LNCaP clone FGC (cell line): ENCODE data around the gene PHLPP1.

Experiments used
- DNase-seq: peaks from one replicate; pipeline ENCODE4 v3.0.0-alpha.2; 2011; ENCODE audit warnings: low read depth
- H3K4me3 ChIP-seq: 2 replicates; pipeline ENCODE4 v1.5.1; 2011; ENCODE audit warnings: mild to moderate bottlenecking, low read depth, low read length, control low read depth
- TF ChIP-seq, protein P1 (sequence below): IDR thresholded peaks from 2 replicates; pipeline ENCODE4 v1.5.1; 2012; ENCODE audit warnings: mild to moderate bottlenecking; ENCODE audit not compliant: control insufficient read depth, insufficient read depth; ENCODE audit errors: extremely low read depth

PHLPP1 gene

DNA sequence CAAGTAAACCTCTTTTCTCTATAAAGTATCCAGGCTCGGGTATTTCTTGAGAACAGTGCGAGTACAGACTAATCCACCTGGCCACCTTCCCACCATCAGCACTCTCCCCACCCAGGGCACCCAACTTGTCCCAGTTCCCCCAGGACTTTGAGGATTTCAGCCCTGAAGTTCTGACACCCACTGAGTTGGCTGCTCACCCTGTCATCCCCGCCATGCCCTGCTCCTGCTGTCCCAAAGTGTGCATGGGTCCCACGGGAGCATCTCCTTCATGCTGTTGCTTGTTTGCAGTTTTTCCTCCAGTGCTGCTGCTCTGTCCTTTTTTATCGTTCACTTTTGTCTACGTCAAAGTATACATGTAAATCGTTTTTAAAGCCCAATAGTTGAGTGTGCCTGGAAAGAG lies 273.9 kb downstream of the PHLPP1 start:
- no peak overlapping the region for H3K4me3 ChIP-seq
- no peak for DNase-seq
- TF ChIP-seq, protein P1, sequence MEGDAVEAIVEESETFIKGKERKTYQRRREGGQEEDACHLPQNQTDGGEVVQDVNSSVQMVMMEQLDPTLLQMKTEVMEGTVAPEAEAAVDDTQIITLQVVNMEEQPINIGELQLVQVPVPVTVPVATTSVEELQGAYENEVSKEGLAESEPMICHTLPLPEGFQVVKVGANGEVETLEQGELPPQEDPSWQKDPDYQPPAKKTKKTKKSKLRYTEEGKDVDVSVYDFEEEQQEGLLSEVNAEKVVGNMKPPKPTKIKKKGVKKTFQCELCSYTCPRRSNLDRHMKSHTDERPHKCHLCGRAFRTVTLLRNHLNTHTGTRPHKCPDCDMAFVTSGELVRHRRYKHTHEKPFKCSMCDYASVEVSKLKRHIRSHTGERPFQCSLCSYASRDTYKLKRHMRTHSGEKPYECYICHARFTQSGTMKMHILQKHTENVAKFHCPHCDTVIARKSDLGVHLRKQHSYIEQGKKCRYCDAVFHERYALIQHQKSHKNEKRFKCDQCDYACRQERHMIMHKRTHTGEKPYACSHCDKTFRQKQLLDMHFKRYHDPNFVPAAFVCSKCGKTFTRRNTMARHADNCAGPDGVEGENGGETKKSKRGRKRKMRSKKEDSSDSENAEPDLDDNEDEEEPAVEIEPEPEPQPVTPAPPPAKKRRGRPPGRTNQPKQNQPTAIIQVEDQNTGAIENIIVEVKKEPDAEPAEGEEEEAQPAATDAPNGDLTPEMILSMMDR: no peak

DNA sequence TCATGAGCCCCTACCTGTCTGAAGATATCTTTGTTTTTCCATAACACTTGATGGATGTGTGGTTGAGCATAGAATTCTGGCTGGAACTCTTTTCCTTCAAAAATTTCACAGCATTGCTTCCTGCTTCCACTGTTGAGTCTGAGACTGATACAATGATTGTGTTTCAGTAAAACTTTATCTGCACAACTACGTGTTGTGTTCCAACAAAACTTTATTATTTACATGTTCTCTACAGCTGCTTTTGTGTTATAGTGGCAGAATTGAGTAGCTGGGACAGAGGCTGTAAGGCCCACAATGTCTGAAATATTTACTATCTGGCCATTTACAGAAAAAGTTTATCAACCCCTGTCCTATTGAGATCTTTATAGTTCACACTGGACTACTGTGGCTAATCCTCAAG lies 275.3 kb downstream of the PHLPP1 start:
- DNase-seq: no peak
- TF ChIP-seq, protein P1: no peak
- H3K4me3 ChIP-seq: no peak overlapping the region

GRCh38 chr18:62991389-62991788 lies 276.0 kb downstream of the PHLPP1 start:
- H3K4me3 ChIP-seq: no peak overlapping the region
- TF ChIP-seq, protein P1: no peak

GRCh38 chr18:62991959-62992358 lies 276.6 kb downstream of the PHLPP1 start:
- TF ChIP-seq, protein P1: no peak
- DNase-seq: no peak
- H3K4me3 ChIP-seq: no peak overlapping the region

More at GRCh38 chr18:62991389-62991788, 276.0 kb downstream of the PHLPP1 start:
- DNase-seq: no peak

DNA sequence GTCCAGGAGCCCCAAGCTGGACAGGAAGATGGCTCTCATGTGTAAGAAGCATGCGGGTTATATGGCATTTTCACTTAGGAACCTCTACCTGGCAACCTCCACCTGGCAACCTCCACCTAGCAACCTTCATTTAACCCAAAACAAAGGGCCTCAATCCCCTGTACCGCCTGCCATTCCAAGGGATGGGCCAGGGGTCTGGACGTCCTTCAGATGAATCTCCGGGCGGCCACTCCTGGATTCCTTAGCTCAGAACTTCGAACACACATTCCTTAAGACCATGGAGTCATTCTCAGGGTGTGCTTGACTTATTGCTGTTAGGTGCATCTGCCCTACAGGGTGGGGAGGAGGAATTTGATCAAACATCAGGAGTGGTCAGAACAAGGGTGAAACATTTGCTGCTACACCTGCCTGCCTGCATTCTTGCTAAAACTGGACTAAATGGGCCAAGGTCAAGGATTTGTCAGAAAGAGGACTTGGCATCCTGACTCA lies 277.6 kb downstream of the PHLPP1 start:
- no peak for DNase-seq
- TF ChIP-seq, protein P1: no peak
- no peak overlapping the region for H3K4me3 ChIP-seq

DNA sequence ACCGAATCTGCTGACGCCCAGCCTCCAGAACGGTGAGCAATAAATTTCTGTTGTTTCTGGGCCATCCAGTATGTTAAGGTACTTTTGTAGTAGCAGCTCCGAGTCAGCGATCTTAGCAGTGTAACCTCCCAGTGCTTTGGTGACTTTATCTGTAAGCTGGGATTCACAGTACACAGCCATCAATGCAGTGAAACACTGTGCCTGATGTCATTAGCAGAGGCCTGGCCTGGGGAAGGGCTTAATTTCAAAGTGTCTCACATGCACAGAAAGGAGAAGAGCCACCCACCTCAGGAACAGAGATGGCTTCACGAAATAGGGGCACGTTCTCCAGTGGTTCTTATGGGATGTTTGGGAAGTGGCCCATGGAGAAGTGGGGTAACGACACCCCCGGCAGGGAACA lies 281.2 kb downstream of the PHLPP1 start:
- TF ChIP-seq, protein P1: no peak

GRCh38 chr18:62997076-62997475 lies 281.7 kb downstream of the PHLPP1 start:
- H3K4me3 ChIP-seq: no peak overlapping the region
- no peak for DNase-seq
- TF ChIP-seq, protein P1: no peak

More for the DNA sequence above, 281.2 kb downstream of the PHLPP1 start:
- DNase-seq: no peak
- H3K4me3 ChIP-seq: no peak overlapping the region
